Neural cell (in vitro differentiated cells): ENCODE results near the gene CRIP3. TPM values are rescaled to one million over a fixed set of nuclear protein-coding genes. Genes with fewer than 3 reads are reported as not detected.

Experiments
- H2AFZ ChIP-seq: fragments of 200-600, 300-800 bp; sonication (generic), shearing (Covaris generic); 2 replicates; pipeline ENCODE4 v1.6.0; 2014; ENCODE audit warnings: low read depth, mild to moderate bottlenecking, antibody characterized with exemption, low read length, moderate library complexity
- H3F3A ChIP-seq: fragments of 200-600 bp; shearing (Covaris generic); 2 replicates; pipeline ENCODE4 v1.6.1; 2016; ENCODE audit warnings: mild to moderate bottlenecking, moderate library complexity, mixed read lengths, antibody characterized with exemption, low read length; ENCODE audit not compliant: insufficient read depth, poor library complexity, severe bottlenecking
- H3K27ac ChIP-seq: fragments of 200-600, 300-800 bp; sonication (generic), shearing (Covaris generic); 2 replicates; pipeline ENCODE4 v1.5.1; 2014; ENCODE audit warnings: mild to moderate bottlenecking, low read length, moderate library complexity
- H3K27me3 ChIP-seq: fragments of 300-800, 200-600 bp; sonication (generic), shearing (Covaris generic); 2 replicates; pipeline ENCODE4 v1.6.0; 2014; ENCODE audit warnings: mild to moderate bottlenecking, low read depth, low read length, moderate library complexity; ENCODE audit not compliant: insufficient read depth
- H3K36me3 ChIP-seq: fragments of 300-800, 200-600 bp; sonication (generic), shearing (Covaris generic); 2 replicates; pipeline ENCODE4 v1.5.1; 2014; ENCODE audit warnings: mild to moderate bottlenecking, antibody characterized with exemption, low read length, moderate library complexity; ENCODE audit not compliant: insufficient read depth
- H3K4me2 ChIP-seq: fragments of 300-800, 200-600 bp; sonication (generic), shearing (Covaris generic); 2 replicates; pipeline ENCODE4 v1.6.0; 2014; ENCODE audit warnings: mild to moderate bottlenecking, low read length
- H3K4me3 ChIP-seq: fragments of 300-800, 200-600 bp; sonication (generic), shearing (Covaris generic); 2 replicates; pipeline ENCODE4 v1.5.1; 2014; ENCODE audit warnings: mild to moderate bottlenecking, low read length, moderate library complexity
- H3K79me2 ChIP-seq: fragments of 200-600 bp; shearing (Covaris generic); replicated peaks from 2 replicates; pipeline ENCODE4 v1.6.0; 2014; ENCODE audit warnings: mild to moderate bottlenecking, low read length, moderate library complexity; ENCODE audit not compliant: insufficient read depth
- H3K9ac ChIP-seq: fragments of 300-800, 200-600 bp; sonication (generic), shearing (Covaris generic); 2 replicates; pipeline ENCODE4 v1.6.1; 2016; ENCODE audit warnings: mild to moderate bottlenecking, low read length, mixed read lengths
- H3K9me2 ChIP-seq: fragments of 200-600 bp; shearing (Covaris generic); 2 replicates; pipeline ENCODE4 v1.6.1; 2016; ENCODE audit warnings: mild to moderate bottlenecking, low read length, mixed read lengths; ENCODE audit not compliant: insufficient read depth
- H3K9me3 ChIP-seq: fragments of 200-600, 300-800 bp; sonication (generic), shearing (Covaris generic); 2 replicates; pipeline ENCODE4 v1.6.1; 2016; ENCODE audit warnings: mild to moderate bottlenecking, mixed run types, low read length, moderate library complexity, mixed read lengths
- H4K20me1 ChIP-seq: fragments of 200-600 bp; shearing (Covaris generic); 2 replicates; pipeline ENCODE4 v1.6.1; 2016; ENCODE audit warnings: mild to moderate bottlenecking, mixed run types; ENCODE audit not compliant: insufficient read depth
- CTCF ChIP-seq: fragments of 450-650 bp; IDR thresholded peaks from 2 replicates; pipeline ENCODE4 v1.5.1; 2014; ENCODE audit warnings: antibody characterized with exemption, mild to moderate bottlenecking, moderate library complexity; ENCODE audit not compliant: poor library complexity, severe bottlenecking
- EP300 ChIP-seq: fragments of 450-650 bp; conservative IDR thresholded peaks from 2 replicates; pipeline ENCODE4 v1.6.1; 2014; ENCODE audit warnings: antibody characterized with exemption, mild to moderate bottlenecking, moderate library complexity; ENCODE audit not compliant: poor library complexity, severe bottlenecking
- EZH2 ChIP-seq: fragments of 200-600, 300-800 bp; shearing (Covaris generic), sonication (generic); IDR thresholded peaks from 2 replicates; pipeline ENCODE4 v1.6.1; 2014; ENCODE audit warnings: antibody characterized with exemption, low read length, borderline replicate concordance, mild to moderate bottlenecking; ENCODE audit not compliant: insufficient read depth, poor library complexity, severe bottlenecking
- MXI1 ChIP-seq: fragments of 450-650 bp; conservative IDR thresholded peaks from 2 replicates; pipeline ENCODE4 v1.6.1; 2014; ENCODE audit warnings: antibody characterized with exemption, mild to moderate bottlenecking; ENCODE audit not compliant: poor library complexity, severe bottlenecking
- POLR2AphosphoS5 ChIP-seq: IDR thresholded peaks from 2 replicates; pipeline ENCODE4 v1.6.1; 2012
- RAD21 ChIP-seq: fragments of 450-650 bp; conservative IDR thresholded peaks from 2 replicates; pipeline ENCODE4 v1.6.1; 2014; ENCODE audit warnings: antibody characterized with exemption, mild to moderate bottlenecking, moderate library complexity
- REST ChIP-seq: IDR thresholded peaks from 2 replicates; pipeline ENCODE4 v1.6.1; 2012; ENCODE audit warnings: borderline replicate concordance
- SMC3 ChIP-seq: fragments of 450-650 bp; conservative IDR thresholded peaks from 2 replicates; pipeline ENCODE4 v1.6.1; 2014; ENCODE audit warnings: antibody characterized with exemption, mild to moderate bottlenecking, moderate library complexity; ENCODE audit not compliant: poor library complexity
- TAF1 ChIP-seq: IDR thresholded peaks from 2 replicates; pipeline ENCODE4 v1.6.1; 2012; ENCODE audit warnings: low read depth
- polyA plus RNA-seq: library from polyadenylated mRNA; depleted of rRNA; stranded (reverse); fragments of >200 nt; gene quantifications from 2 replicates; pipeline ENCODE4 v1.2.3, GENCODE V29; 2014

CRIP3 gene
- polyA plus RNA-seq, 1 donor from 2014 or later: 3.7 TPM

- Histone ChIP-seq H3K4me3 (no peak overlapping the region), H3K36me3 (no peaks in the 10 kb centered on the region), H3K9me3 (no peaks in the 10 kb centered on the region), H3K9me2 (no peaks in the 10 kb centered on the region), H3K27ac (no peak overlapping the region), H3K27me3 (peaks cover 12% of the 10 kb centered on the region), H4K20me1 (no peaks in the 10 kb centered on the region), H3K9ac (no peak overlapping the region), H3F3A (no peaks in the 10 kb centered on the region), H3K4me2 (no peak overlapping the region), H2AFZ (no peak overlapping the region), H3K79me2 (no peaks in the 10 kb centered on the region)
- TF ChIP-seq REST (no peak), TAF1 (no peak), POLR2AphosphoS5 (no peak), EZH2 (no peak), SMC3 (no peak), MXI1 (no peak), EP300 (no peak), CTCF (no peak), RAD21 (no peak)
Observed at GRCh38 chr6:43306086-43306485, 2.5 kb downstream of the CRIP3 start.

- H3F3A ChIP-seq: no peaks in the 10 kb centered on the region
- no peak overlapping the region for H3K4me3 ChIP-seq
- H4K20me1 ChIP-seq: no peaks in the 10 kb centered on the region
- H3K9ac ChIP-seq: no peak overlapping the region
- H3K36me3 ChIP-seq: no peaks in the 10 kb centered on the region
- H3K79me2 ChIP-seq: no peaks in the 10 kb centered on the region
- no peaks in the 10 kb centered on the region for H3K9me2 ChIP-seq
- H3K9me3 ChIP-seq: no peaks in the 10 kb centered on the region
- H3K27ac ChIP-seq: no peak overlapping the region
- TF ChIP-seq SMC3: no peak
- no peak for TF ChIP-seq RAD21
- no peak for TF ChIP-seq MXI1
- TF ChIP-seq EP300: no peak
- TF ChIP-seq CTCF: no peak
- TF ChIP-seq POLR2AphosphoS5: no peak
- no peak for TF ChIP-seq EZH2
- H3K27me3 ChIP-seq: peaks cover 12% of the 10 kb centered on the region
- H2AFZ ChIP-seq: no peak overlapping the region
- H3K4me2 ChIP-seq: no peak overlapping the region
Observed at GRCh38 chr6:43304882-43305281, 3.7 kb downstream of the CRIP3 start.
